Caco-2 (cell line): Measurements from ENCODE around the gene VPS18. TPM values are rescaled to one million over a fixed set of nuclear protein-coding genes. Genes with fewer than 3 reads are reported as not detected.

ENCODE experiments used
- BruUV-seq: library from RNA; stranded (reverse); fragments of 400-500 nt; replicated peaks from 2 replicates; lab custom pipeline; 2021; lab: Mats Ljungman, UMichigan
- CTCF ChIA-PET: fragments of 300-600 bp; sonication (Branson Sonifier 250); formaldehyde crosslinking; loops from one replicate; lab custom pipeline; 2022; ENCODE audit warnings: antibody characterized with exemption; lab: Charles Lee
- POLR2A ChIA-PET: fragments of 300-600 bp; sonication (Branson Sonifier 250); formaldehyde crosslinking; loops from one replicate; lab custom pipeline; 2022; ENCODE audit warnings: antibody characterized with exemption; lab: Charles Lee
- DNase-seq, 2 experiments: peaks; one replicate each; pipeline versions ENCODE4 v3.0.0 to v3.0.0-alpha.2; 2020 to 2022
- H3K27me3 ChIP-seq: replicated peaks from 2 replicates; pipeline ENCODE4 v1.6.0; 2011; ENCODE audit warnings: low read length; ENCODE audit not compliant: control insufficient read depth, insufficient read depth
- H3K36me3 ChIP-seq: 2 replicates; pipeline ENCODE4 v1.5.1; 2011; ENCODE audit warnings: low read length; ENCODE audit not compliant: control insufficient read depth, insufficient read depth
- H3K4me1 ChIP-seq: fragments of 250-450 bp; sonication (Bioruptor Pico); 2 replicates; pipeline ENCODE4 v1.5.1; 2020; ENCODE audit warnings: mild to moderate bottlenecking
- H3K4me3 ChIP-seq: 2 replicates; pipeline ENCODE4 v1.5.1; 2011; ENCODE audit warnings: low read depth, mild to moderate bottlenecking, control low read depth, low read length
- H3K9me3 ChIP-seq: fragments of 250-450 bp; sonication (Bioruptor Pico); 2 replicates; pipeline ENCODE4 v1.5.1; 2020; ENCODE audit warnings: mild to moderate bottlenecking, moderate library complexity
- H3K27ac Mint-ChIP-seq: one replicate; pipeline ENCODE4 v1.8.0; 2022; ENCODE audit warnings: mixed read lengths; ENCODE audit not compliant: unreplicated experiment
- H3K27me3 Mint-ChIP-seq: one replicate; pipeline ENCODE4 v1.8.0; 2022; ENCODE audit warnings: mixed read lengths; ENCODE audit not compliant: insufficient read depth, unreplicated experiment
- H3K36me3 Mint-ChIP-seq: one replicate; pipeline ENCODE4 v1.8.0; 2022; ENCODE audit warnings: mild to moderate bottlenecking, mixed read lengths; ENCODE audit not compliant: insufficient read depth, unreplicated experiment
- H3K4me1 Mint-ChIP-seq: one replicate; pipeline ENCODE4 v1.8.0; 2022; ENCODE audit warnings: low read depth, mixed read lengths; ENCODE audit not compliant: unreplicated experiment
- H3K4me3 Mint-ChIP-seq: one replicate; pipeline ENCODE4 v1.8.0; 2022; ENCODE audit warnings: mild to moderate bottlenecking, moderate library complexity, mixed read lengths; ENCODE audit not compliant: unreplicated experiment
- H3K9me3 Mint-ChIP-seq: one replicate; pipeline ENCODE4 v1.8.0; 2022; ENCODE audit warnings: mixed read lengths; ENCODE audit not compliant: unreplicated experiment
- intact Hi-C: fragments of 100-400 bp; cut with micrococcal nuclease; formaldehyde crosslinking; loops from one replicate; pipeline ENCODE4 v1.10.0; 2022; ENCODE audit not compliant: unreplicated experiment
- total RNA-seq: library from RNA; stranded (reverse); gene quantifications from 2 replicates; pipeline ENCODE4 v1.2.3, GENCODE V29; 2022
- TF ChIP-seq, protein P1 (sequence below), 2 experiments: fragments of 200-600 bp in 1 of 2; IDR thresholded peaks; 1 replicate in 1 of 2; 2 replicates in 1 of 2; pipeline versions ENCODE4 v1.5.1 to v1.8.0; 2011 to 2022; ENCODE audit warnings: antibody characterized with exemption in 1 of 2, control low read depth in 1 of 2, inconsistent platforms in 1 of 2, low read depth in 1 of 2, low read length in 1 of 2, mild to moderate bottlenecking in 1 of 2, moderate library complexity in 1 of 2; ENCODE audit not compliant: insufficient read depth in 1 of 2, severe bottlenecking in 1 of 2, unreplicated experiment in 1 of 2

VPS18 gene
- total RNA-seq, 1 experiment from 2014 or later = 29.3 TPM

GRCh38 chr15:40941068-40941527 is 46.8 kb downstream of the VPS18 start:
- TSS peak; percentile 88 for BruUV-seq
- no peak for DNase-seq
- Mint-ChIP-seq H3K4me3 (peak overlapping the region; percentile 79), H3K9me3 (no peaks in the 10 kb centered on the region), H3K27me3 (no peaks in the 10 kb centered on the region), H3K27ac (peak overlapping the region; percentile 95), H3K36me3 (peaks cover 5% of the 10 kb centered on the region), H3K4me1 (no peaks in the 10 kb centered on the region)
- intact Hi-C loops = loop anchor here (1.0 to 5.0 kb wide), 3 partner anchors 9 to 34 kb away; partner anchors contain the start of gene CHAC1
- ChIA-PET CTCF (interaction anchor here (0.6 to 4.3 kb wide), 21 partner anchors 7 to 290 kb away, joined by 3 to 56 read pairs (median 5); partner anchors contain the start of genes CHAC1, CHP1, DLL4 and VPS18), POLR2A (interaction anchor here (0.6 to 2.9 kb wide), 6 partner anchors 8 to 175 kb away, joined by 3 to 33 read pairs (median 10); partner anchors contain the start of genes CHAC1, DLL4 and INO80)
- no peaks in the 10 kb centered on the region for H3K27me3 ChIP-seq
- TF ChIP-seq, protein P1, sequence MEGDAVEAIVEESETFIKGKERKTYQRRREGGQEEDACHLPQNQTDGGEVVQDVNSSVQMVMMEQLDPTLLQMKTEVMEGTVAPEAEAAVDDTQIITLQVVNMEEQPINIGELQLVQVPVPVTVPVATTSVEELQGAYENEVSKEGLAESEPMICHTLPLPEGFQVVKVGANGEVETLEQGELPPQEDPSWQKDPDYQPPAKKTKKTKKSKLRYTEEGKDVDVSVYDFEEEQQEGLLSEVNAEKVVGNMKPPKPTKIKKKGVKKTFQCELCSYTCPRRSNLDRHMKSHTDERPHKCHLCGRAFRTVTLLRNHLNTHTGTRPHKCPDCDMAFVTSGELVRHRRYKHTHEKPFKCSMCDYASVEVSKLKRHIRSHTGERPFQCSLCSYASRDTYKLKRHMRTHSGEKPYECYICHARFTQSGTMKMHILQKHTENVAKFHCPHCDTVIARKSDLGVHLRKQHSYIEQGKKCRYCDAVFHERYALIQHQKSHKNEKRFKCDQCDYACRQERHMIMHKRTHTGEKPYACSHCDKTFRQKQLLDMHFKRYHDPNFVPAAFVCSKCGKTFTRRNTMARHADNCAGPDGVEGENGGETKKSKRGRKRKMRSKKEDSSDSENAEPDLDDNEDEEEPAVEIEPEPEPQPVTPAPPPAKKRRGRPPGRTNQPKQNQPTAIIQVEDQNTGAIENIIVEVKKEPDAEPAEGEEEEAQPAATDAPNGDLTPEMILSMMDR (IDR thresholded peaks at IDR 0.05; ENCODE audit: insufficient read depth in 1 of 2, low read depth in 1 of 2, low read length in 1 of 2, severe bottlenecking in 1 of 2, unreplicated experiment in 1 of 2) = no peak
- H3K36me3 ChIP-seq = no peaks in the 10 kb centered on the region
- H3K4me1 ChIP-seq = peaks cover 12% of the 10 kb centered on the region
- H3K4me3 ChIP-seq = peak overlapping the region; percentile 56
- H3K9me3 ChIP-seq = no peaks in the 10 kb centered on the region

- no TSS peak for BruUV-seq
- peak; percentile 86 to 90 for DNase-seq
- POLR2A ChIA-PET = interaction anchor here (0.5 to 2.9 kb wide), 9 partner anchors 9 to 175 kb away, joined by 3 to 33 read pairs (median 6); partner anchors contain the start of genes CHAC1, DLL4 and INO80
Measured at GRCh38 chr15:40941528-40942336, 47.5 kb downstream of the VPS18 start.

More at GRCh38 chr15:40941528-40942336, 47.5 kb downstream of the VPS18 start:
- TF ChIP-seq, protein P1 (IDR thresholded peaks at IDR 0.05; ENCODE audit: insufficient read depth in 1 of 2, low read depth in 1 of 2, low read length in 1 of 2, severe bottlenecking in 1 of 2, unreplicated experiment in 1 of 2) = peak; percentile 16 to 60
- Mint-ChIP-seq H3K27me3 (no peaks in the 10 kb centered on the region), H3K36me3 (peaks cover 5% of the 10 kb centered on the region), H3K27ac (peak overlapping the region; percentile 95), H3K4me1 (no peaks in the 10 kb centered on the region), H3K4me3 (peak overlapping the region; percentile 79), H3K9me3 (no peaks in the 10 kb centered on the region)
- intact Hi-C loops = loop anchor here (1.0 to 5.0 kb wide), 4 partner anchors 9 to 77 kb away; partner anchors contain the start of gene CHAC1
- H3K4me1 ChIP-seq = peaks cover 12% of the 10 kb centered on the region
- H3K4me3 ChIP-seq = peak overlapping the region; percentile 56
- no peaks in the 10 kb centered on the region for H3K36me3 ChIP-seq
- no peaks in the 10 kb centered on the region for H3K27me3 ChIP-seq
- no peaks in the 10 kb centered on the region for H3K9me3 ChIP-seq
- CTCF ChIA-PET = interaction anchor here (0.6 to 4.3 kb wide), 26 partner anchors 8 to 290 kb away, joined by 3 to 56 read pairs (median 4); partner anchors contain the start of genes CHAC1, CHP1, DLL4 and VPS18
